Kidney epithelial cell (primary cell): ENCODE data around the gene NAA38. TPM values are rescaled to one million over a fixed set of nuclear protein-coding genes. Genes with fewer than 3 reads are reported as not detected.

Experiments
- DNase-seq: peaks from one replicate; pipeline ENCODE4 v3.0.0-alpha.2; 2010; ENCODE audit warnings: low read depth
- H3K27me3 ChIP-seq: 2 replicates; pipeline ENCODE4 v1.6.0; 2011; ENCODE audit warnings: low read length; ENCODE audit not compliant: control insufficient read depth, insufficient read depth
- H3K36me3 ChIP-seq: 2 replicates; pipeline ENCODE4 v1.5.1; 2011; ENCODE audit warnings: low read length; ENCODE audit not compliant: control insufficient read depth, insufficient read depth
- H3K4me3 ChIP-seq: 2 replicates; pipeline ENCODE4 v1.5.1; 2011; ENCODE audit warnings: low read depth, mild to moderate bottlenecking, control low read depth, low read length
- CTCF ChIP-seq: IDR thresholded peaks from 2 replicates; pipeline ENCODE4 v1.5.1; 2011; ENCODE audit warnings: mild to moderate bottlenecking, moderate library complexity, low read length, control low read depth, inconsistent platforms; ENCODE audit not compliant: insufficient read depth, poor library complexity, severe bottlenecking
- total RNA-seq: library from RNA; depleted of rRNA; stranded (reverse); fragments of >200 nt; gene quantifications from 2 replicates; pipeline ENCODE4 v1.2.3, GENCODE V29; 2015

The NAA38 gene
- total RNA-seq, 1 donor from 2014 or later: 51.0 TPM

GRCh38 chr17:7851438-7852261 is 5.7 kb downstream of the NAA38 start:
- H3K36me3 ChIP-seq: peaks cover 8% of the 10 kb centered on the region
- TF ChIP-seq CTCF: peak; percentile 91
- DNase-seq: no peak
- no peaks in the 10 kb centered on the region for H3K27me3 ChIP-seq
- H3K4me3 ChIP-seq: no peak overlapping the region

DNA sequence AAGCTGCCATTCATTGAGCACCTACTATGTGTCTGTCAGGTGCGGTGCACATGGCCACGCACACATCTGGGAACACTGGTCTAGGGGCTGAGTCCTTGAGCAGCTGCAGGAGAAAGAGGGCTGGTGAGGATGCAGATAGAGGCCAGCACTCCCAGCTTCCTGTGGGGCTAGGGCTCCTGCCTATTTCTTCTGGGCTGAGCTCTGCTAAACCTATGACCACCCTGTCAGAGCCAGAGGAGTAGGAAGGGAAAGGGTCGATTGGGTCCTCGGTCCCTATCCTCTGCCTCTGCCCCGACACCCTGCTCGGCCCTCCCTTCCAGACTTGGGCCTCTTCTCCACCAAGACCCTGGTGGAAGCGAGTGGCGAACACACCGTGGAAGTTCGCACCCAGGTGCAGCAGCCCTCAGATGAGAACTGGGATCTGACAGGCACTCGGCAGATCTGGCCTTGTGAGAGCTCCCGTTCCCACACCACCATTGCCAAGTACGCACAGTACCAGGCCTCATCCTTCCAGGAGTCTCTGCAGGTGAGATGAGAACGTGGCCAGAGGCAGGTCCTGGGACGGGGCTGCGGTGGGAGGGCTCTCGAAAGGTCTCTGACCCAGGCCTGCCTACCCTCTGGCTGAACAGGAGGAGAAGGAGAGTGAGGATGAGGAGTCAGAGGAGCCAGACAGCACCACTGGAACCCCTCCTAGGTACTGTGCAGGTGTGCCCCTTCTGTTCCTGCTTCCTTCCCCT is 6.5 kb downstream of the NAA38 start:
- no peak for TF ChIP-seq CTCF
- H3K4me3 ChIP-seq: no peak overlapping the region
- peaks cover 8% of the 10 kb centered on the region for H3K36me3 ChIP-seq

GRCh38 chr17:7849751-7850504 is 7.4 kb downstream of the NAA38 start:
- no peak for DNase-seq

More for the DNA sequence above, 6.5 kb downstream of the NAA38 start:
- DNase-seq: no peak
- no peaks in the 10 kb centered on the region for H3K27me3 ChIP-seq

DNA sequence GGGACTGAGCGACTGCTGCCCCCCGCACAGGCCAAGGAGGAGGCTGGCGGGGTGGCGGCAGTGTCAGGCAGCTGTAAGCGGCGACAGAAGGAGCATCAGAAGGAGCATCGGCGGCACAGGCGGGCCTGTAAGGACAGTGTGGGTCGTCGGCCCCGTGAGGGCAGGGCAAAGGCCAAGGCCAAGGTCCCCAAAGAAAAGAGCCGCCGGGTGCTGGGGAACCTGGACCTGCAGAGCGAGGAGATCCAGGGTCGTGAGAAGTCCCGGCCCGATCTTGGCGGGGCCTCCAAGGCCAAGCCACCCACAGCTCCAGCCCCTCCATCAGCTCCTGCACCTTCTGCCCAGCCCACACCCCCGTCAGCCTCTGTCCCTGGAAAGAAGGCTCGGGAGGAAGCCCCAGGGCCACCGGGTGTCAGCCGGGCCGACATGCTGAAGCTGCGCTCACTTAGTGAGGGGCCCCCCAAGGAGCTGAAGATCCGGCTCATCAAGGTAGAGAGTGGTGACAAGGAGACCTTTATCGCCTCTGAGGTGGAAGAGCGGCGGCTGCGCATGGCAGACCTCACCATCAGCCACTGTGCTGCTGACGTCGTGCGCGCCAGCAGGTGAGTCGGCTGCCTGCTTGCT is 8.1 kb downstream of the NAA38 start:
- no peak for TF ChIP-seq CTCF
- no peak overlapping the region for H3K4me3 ChIP-seq
- DNase-seq: no peak
- peaks cover 8% of the 10 kb centered on the region for H3K36me3 ChIP-seq
- H3K27me3 ChIP-seq: no peaks in the 10 kb centered on the region

More at GRCh38 chr17:7849751-7850504, 7.4 kb downstream of the NAA38 start:
- H3K36me3 ChIP-seq: peaks cover 8% of the 10 kb centered on the region
- TF ChIP-seq CTCF: no peak
- H3K27me3 ChIP-seq: no peaks in the 10 kb centered on the region
- H3K4me3 ChIP-seq: no peak overlapping the region

DNA sequence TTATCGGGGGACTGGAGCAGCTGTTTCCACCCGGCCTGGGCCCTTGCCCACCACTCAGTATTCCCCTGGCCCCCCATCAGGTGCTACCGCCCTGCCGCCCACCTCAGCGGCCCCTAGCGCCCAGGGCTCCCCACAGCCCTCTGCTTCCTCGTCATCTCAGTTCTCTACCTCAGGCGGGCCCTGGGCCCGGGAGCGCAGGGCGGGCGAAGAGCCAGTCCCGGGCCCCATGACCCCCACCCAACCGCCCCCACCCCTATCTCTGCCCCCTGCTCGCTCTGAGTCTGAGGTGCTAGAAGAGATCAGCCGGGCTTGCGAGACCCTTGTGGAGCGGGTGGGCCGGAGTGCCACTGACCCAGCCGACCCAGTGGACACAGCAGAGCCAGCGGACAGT is 8.6 kb downstream of the NAA38 start:
- no peaks in the 10 kb centered on the region for H3K27me3 ChIP-seq
- TF ChIP-seq CTCF: no peak
- peaks cover 8% of the 10 kb centered on the region for H3K36me3 ChIP-seq
- H3K4me3 ChIP-seq: no peak overlapping the region
- no peak for DNase-seq
